ENCODE measurements around the gene PREX1.

The PREX1 gene

DNA sequence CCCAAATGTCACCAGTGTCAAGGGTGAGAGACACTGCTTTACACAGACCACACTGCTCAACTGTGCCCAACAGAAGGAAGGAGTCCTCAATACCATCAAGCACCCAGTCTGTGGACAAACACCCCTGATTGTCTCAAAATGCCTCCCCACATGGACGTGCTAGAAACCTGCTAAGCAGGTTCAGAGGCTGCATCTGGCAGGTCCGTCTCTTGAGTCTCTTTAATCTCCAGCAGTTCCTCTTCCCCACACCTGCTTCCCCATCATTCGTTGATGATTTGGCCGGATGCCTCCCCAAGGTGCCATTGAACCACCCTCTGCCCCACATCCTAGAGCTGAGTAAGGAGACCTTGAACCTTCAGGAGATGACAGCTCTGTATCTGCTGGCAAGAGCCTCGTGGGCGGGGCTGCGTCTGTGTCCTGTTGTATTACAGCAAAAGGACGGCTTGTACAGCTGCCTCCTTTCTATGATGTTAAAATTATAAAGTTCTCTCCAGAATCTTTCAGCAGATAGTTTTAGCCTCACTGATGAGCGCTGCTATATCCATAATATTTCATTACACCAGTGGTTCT lies 179.2 kb downstream of the PREX1 start:
- in situ Hi-C loops (cut with MboI; ENCODE audit: low sequenced_read_pairs) = no loop called here

DNA sequence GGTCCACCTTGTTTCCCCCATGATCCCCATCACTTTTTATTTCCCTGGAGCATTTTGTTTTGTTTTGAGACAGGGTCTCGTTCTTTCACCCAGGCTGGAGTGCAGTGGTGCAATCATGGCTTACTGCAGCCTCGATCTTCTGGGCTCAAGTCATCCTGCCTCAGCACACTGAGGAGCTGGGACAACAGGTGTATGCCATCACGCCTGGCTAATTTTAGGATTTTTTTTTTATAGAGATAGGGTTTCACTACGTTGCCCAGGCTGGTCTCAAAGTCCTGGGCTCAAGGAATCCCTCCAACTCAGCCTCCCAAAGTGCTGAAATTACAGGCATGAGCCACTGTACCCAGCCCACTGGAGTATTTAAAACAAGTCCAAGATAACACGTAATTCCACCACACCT lies 179.9 kb downstream of the PREX1 start:
- in situ Hi-C loops (cut with MboI; ENCODE audit: low sequenced_read_pairs) = no loop called here

DNA sequence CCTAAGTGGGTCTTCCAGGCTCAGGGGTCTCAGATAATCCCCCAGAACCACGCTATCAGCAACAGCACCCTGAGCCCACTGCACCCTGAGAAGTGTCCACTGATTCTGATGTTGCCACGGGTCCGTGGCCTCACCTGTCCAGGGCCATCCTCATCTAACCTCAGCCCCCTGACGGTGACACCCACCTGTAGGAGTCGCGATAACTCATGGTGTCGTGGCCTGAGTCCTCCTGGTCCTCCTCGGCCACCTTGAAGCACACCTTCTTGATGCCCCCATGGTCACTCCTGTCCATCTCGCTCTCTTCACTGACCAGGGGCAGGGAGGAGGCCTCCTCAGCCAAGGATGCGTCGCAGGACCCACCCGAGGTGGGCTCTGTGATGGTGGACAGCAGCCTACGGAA lies 182.1 kb downstream of the PREX1 start:
- in situ Hi-C loops (cut with MboI; ENCODE audit: low sequenced_read_pairs) = no loop called here

DNA sequence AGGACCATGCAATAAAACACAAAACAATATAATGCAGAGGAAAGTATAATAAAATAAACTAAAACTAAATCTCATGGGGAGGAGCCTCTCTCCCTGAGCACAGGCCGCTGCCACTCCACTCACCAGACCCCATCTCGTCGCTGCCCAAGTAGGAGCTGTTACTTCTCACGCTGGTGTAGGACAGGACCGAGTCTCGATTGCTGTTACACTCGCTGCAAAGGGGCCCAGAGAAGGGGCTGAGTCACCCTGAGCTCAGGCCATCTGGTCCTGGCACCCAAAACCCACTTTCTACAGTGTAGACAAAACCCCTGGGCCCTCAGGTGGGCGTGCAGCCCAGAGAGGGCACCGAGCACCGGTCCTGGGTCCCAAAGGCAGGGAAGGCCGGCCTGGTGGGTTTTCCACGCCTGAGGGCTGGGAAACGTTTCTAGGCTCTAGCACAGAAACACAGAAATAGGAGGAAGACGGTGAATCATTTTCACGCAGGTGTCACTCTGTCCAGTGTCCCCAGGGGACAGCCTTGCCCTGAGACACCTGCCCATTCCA lies 183.4 kb downstream of the PREX1 start:
- in situ Hi-C loops (cut with MboI; ENCODE audit: low sequenced_read_pairs) = no loop called here

DNA sequence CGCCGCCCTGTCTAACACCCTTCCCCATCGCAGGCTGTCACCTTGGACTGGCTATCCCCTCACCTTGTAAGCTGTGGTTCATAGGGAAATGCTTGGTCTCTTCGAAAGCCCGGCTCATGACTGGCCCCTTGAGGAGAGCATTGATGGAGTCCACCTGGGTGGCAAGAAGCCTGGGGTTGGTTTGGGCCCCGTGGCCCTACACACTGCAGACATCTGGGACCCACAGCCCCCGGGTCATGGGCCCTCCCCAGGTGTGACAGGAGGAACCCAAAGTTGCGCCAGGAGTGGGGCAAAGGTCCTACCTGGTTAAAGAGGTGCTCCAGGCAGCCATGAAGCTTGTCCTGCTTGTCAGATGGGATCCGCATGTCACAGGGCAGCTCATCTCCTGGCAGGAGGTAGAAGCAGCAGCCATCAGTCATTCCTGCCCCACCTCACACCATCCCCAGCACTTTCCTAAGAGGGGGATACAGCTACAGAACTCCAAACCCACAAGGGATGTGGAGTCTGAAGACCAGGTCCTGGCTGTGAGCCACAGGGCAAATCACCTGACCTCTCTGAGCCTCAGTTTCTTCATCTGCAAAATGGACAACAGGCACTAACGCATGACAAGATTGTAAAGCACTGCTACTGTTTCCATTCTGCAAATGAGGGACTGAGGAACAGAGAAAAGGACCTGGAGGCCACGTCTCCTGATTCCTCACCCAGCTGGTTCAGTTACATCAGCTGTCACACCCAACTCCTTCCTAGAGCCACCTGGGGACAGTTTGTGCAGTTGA lies 185.5 kb downstream of the PREX1 start:
- in situ Hi-C loops (cut with MboI; ENCODE audit: low sequenced_read_pairs) = no loop called here

DNA sequence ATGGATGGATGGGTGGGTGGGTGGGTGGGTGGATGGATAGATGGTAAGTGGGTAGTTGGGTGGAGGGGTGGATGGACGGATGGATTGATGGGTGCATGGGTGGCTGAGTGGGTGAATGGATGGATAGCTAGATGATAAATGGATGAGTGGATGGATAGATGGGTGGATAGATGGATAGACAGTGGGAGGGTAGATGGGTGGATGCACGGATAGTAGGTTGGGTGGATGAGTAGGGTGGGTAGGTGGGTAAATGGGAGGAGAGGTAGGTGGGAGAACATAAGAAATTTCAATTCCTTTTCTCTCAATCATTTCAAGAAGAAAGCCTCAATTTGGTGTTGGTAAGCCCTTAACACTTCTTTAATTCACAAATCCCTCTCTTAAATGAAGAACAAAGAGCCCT lies 186.9 kb downstream of the PREX1 start:
- in situ Hi-C loops (cut with MboI; ENCODE audit: low sequenced_read_pairs) = no loop called here

DNA sequence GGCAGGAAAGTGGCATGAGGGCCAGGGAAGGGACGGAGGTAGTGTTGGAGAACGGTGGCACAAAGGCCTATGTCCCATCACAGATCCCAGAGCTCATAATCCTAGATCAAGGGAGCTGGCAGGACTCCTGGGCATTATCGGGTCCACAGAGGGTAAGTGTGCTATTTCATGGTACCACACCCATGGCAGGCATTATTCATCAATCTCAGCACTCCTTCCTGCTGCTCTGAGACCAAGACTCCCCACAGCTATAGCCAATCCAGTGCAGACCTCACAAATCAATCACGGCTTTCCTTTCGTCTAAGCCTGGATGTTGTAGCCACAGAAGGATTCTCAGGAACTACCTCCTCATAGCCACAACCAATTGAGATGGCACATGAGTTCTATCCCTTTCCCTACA lies 187.9 kb downstream of the PREX1 start:
- in situ Hi-C loops (cut with MboI; ENCODE audit: low sequenced_read_pairs) = no loop called here

DNA sequence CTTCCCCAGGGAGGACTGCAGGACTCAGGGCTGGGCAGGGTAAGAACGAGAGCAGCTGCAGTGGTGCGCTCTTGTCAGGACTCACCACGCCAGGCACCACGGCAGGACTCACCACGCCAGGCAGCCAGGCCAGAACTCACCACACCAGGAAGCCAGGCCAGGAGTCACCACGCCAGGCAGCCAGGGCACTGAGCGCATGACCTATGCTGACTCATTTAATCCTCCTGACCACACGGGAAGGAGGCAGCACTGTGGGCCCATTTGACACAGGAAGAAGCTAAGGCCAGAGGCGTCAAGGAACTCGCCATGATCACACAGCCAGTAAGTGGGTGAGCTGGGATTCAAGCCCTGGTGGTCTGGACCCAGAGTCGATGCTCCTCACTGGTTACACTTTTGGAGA lies 189.3 kb downstream of the PREX1 start:
- in situ Hi-C loops (cut with MboI; ENCODE audit: low sequenced_read_pairs) = no loop called here

DNA sequence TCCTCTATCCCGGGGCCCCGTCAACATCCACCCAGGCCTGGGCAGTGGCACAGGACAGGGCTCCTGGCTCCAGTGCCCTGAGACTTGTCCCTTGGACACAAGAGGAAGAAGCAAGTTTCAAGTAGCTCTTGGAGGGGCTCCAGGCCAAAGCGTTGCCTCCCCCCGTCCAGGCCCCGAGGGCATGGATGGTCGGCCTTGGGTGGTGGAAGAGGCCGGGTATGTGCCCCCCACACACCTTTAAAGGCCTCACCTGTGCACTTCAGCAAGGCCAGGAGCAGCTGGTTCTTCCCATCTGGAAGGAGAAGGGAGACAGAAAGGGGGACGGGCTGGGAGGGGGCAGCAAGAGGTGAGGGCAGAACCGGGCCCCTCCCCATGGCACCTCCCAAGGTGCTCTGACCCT lies 190.3 kb downstream of the PREX1 start:
- in situ Hi-C loops (cut with MboI; ENCODE audit: low sequenced_read_pairs) = no loop called here

DNA sequence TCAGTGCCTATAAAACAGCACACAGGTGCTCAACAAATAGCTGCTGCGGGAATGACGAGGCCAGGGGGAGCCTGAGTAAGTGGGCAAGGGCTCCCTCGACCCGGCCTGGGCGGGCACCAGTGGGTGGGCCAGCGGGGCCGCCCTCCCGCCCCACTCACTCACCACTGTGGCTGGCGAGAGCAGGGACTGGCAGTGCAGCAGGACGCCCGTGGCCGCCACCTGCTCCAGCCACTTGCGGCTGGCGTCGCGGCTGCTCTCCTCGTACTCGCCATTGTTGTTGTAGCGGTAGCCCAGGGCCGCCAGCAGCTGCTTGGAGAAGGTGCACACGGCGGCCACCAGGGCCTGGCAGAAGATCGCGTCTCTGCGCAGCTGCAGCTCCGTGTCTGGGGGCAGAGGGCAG lies 191.5 kb downstream of the PREX1 start:
- in situ Hi-C loops (cut with MboI; ENCODE audit: low sequenced_read_pairs) = no loop called here

DNA sequence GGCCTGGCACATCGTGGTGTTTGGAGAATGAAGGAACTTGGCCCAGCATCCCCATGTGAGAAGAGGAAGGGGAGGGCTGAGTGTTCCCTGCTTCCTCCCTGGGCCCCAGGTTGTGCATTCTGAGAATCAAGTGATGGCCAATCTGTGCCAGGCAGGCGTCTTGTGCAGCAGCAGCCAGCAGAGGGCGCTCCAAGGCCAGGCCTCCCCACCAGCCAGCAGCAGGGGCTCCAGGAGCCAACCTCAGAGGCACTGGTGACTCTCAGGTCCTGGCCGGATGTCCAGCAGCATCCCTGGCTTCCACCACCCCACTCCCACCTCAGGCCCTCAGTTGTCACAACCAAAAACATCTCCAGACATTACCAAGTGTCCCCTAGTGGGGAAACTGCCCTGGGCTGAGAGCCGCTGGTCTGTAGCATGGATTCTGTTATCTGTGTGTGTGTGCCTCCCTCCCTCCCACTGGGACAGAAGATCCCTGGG lies 192.0 kb downstream of the PREX1 start:
- in situ Hi-C loops (cut with MboI; ENCODE audit: low sequenced_read_pairs) = no loop called here

DNA sequence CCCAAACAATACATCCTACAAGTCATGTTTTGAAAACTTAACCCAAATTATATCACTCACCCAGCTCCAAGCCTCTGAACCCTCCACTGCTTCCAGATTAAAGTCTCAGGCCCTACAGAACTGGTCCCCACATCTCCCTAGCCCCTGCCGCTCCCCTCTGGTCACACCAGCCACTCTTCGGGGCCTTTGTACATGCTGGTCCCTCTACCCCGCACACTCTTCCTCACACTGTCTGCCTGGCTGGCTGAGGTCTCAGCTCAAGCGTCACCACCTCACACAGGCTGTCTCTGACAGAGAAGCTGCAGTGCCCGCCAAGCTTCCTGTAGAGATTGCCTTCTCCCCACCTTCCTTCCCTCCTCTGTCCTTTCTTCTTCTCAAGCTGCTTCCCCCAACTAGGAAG lies 192.4 kb downstream of the PREX1 start:
- in situ Hi-C loops (cut with MboI; ENCODE audit: low sequenced_read_pairs) = no loop called here

DNA sequence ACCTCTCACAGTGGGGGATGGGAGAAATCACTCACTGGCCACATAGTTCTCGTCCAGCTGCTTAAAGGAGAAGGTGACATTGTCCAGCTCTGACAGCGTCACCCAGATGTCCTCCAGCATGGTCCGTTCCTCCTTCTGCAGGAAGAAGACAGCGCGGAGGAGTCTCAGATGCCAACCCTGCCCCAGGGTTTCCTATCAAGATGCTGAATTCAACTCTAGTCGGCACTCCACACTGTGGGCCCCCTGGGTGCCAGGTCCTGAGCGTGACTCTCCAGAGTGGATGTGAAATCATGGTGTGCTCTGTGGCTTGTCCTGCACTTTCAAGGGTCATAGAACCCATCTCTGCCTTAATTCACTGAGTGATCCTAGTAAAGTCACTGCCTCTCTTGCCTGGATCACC lies 193.2 kb downstream of the PREX1 start:
- in situ Hi-C loops (cut with MboI; ENCODE audit: low sequenced_read_pairs) = no loop called here

DNA sequence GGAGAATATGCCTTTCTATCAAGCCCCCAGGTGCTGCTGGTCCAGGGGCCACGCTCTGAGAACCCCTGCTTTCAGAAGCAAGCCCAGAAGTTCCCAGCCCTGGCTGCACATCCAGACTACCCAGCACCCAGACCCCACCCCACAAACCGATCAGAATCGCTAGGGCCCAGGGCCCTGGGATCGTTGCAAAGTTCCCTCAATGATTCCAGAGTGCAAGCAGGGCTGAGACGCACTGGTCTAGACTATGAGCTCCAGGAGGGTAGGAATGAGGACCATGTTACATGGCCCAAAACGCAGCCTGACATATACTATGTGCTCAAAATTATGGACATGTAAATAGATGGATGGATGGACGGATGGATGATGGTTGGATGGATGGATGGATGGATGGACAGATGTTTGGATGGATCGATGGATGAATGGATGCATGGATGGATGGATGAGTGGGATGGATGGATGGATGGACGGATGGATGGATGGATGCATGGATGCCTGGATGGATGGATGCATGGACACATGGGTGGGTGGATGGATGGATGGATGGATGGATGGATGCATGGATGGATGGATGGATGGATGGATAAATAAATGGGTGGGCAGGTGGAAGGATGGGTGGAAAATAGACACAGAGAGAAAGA lies 194.1 kb downstream of the PREX1 start:
- in situ Hi-C loops (cut with MboI; ENCODE audit: low sequenced_read_pairs) = no loop called here

DNA sequence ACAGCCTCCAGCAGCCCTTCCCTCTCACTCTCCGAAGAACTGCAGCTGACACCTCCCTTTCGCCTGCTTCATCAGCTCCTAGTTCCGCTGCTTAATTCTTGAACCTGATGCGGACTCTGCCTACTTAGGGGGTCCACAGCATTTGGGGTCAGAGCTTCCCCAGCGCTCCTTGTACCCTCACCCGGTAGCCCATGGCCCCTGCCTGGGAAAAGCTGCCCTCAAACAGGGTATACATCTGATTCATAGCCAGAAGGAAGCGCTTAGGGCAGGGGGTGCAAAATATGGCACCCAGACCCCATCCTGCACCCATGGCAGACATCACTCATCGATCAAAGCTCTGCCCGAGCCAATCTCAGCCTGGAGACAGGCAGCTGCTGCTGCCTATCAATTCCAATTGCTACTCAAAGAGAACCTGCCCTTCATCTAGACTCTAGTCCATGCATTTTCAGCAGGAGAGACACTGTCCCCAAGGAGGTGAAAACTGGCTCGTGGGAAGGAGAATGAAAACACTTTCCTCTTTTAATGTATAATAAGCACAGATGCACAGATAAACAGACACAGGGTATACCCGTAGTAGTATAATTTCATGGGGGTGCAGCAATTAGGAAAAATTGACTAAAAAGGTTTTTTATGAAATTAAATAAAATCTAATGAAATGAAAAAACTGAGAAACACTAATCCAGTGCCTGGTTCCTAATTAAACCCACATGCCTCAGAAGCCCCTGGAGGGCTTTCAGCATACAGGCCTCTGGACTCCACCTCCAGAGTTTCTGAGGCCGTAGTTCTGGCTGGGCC lies 194.8 kb downstream of the PREX1 start:
- in situ Hi-C loops (cut with MboI; ENCODE audit: low sequenced_read_pairs) = no loop called here

DNA sequence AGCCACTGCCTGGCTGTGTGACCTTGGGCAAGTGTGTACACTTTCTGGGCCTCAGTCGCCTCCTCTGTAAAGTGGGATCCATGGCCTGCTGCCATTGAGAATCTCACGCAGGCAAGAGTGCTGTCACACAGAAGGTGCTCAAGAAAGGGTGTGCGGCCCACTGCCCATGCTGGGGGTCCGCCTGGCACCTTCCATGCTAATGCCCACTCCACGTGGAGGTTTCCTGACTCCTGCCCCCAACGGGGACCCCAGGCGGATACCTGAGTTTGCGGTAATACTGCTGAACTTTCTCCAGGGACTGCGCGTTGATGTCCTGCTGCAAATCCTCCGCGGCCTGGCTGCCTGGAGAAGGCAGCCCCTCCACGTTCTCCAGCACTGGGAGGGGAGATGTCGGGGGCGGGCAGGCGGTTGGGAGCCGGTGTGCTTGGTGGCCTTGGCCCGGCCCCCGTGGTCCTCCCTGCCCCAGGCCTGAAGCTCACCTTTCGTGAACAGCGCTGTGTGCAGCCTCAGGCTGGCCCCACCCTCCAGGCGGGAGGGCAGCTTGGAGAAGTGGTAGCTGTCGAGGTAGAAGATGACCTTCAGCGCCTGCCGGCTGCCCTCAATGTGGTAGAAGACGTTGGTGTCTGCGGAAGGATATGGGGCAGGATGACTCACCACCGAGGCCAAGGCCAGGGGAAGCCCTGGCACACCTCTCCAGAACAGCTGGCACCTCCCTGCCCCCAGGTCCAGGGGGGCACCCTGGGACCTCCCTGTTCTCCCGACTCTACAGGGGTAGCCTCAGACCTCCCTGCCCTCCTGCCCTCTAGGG lies 195.6 kb downstream of the PREX1 start:
- in situ Hi-C loops (cut with MboI; ENCODE audit: low sequenced_read_pairs) = no loop called here

DNA sequence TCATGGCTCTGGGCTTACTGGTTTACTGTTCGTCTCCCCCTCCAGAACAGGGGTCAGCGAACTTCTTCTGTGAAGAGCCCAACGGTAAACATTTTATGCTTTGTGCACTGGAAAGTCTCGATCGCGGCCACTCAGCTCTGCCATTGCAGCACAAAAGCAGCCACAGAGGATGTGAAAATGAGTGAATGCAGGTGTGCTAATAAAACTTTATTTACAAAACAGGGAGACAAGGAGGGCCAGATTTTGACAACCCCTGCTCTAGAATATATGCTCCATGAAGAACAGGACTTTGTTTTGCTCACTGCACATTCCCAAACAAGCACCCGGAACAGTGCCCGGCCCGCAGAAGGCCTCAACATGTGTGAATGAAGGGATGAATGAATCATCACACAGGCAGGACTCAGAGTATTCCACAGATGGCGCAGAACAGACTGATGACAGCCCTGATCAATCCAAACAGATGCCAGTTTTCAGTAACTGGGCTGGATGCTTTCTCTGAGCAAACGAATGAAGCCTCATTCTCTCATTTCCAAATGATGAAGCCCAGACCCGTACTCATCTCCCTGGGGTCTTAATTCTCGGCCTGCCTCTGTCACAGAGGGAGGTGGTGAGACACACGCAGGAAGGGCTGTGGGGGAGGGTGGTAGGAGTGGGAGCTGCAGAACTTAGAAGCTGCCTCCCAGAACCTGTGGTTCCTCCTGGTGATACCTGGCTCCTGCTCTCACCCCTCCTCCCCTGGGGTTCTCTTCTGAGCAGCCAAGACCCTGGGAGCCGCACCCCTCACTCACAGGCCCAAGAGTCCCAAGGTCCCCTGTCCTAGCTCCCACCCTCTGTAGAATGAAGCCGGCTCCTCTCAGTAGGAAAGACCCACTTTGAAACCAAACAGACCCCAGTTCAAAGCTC lies 196.4 kb downstream of the PREX1 start:
- in situ Hi-C loops (cut with MboI; ENCODE audit: low sequenced_read_pairs) = no loop called here

DNA sequence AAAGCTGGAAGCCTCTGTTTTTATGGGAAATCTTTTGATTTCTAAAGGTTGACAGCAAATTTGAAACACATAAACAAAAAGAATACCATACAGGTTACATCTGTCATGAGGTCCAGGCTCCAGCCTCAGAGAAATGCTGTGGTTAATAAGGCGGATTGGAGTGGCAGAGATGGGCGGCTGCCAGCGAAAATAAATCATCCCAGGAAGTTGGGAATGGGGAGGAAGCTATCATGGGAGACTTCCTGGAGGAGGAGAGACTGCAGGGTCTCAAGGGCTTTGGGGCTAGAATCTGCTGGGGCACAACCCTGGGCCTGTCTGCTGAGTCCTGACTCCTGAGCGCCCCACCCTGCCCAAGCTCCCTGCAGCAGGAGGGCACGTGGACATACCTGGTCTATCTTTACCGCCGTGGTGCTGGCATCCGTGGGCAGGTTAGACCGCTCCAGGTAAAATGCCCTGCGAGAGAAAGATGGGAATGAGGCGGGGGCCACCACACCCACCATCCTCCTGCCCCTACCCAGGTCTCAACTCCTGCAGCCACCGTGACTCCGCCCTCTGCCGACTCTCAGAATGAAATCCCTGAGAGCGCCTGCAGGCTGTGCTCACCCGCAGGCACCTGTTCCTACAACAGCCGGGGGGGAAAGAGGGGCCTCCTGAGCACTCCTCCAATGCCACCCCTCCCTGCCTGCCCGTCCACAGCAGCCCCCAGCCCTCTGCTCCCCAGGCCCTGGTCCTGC lies 197.3 kb downstream of the PREX1 start:
- in situ Hi-C loops (cut with MboI; ENCODE audit: low sequenced_read_pairs) = no loop called here

DNA sequence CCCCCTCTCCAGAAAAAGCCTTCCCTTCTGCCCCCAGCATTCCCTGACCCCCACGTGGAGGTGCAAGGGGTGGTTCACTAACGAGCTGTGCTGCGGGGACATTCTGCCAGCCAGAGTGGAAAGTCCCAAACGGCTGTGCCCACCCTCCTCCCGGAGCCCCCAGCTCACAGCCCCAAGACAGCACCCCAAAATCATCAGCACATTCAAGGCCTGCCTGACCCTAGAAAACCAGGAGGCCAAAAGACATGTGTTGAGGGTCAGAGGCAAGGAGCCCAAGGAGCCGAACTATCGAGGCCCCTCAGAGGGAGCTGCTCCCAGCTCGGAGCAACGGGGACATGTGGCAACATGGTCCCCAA lies 197.9 kb downstream of the PREX1 start:
- in situ Hi-C loops (cut with MboI; ENCODE audit: low sequenced_read_pairs) = no loop called here
